GM18498 (cell line): Measurements from ENCODE around the gene FRAS1.
"Not testable (repeated sequence)": the region's sequence is repeated elsewhere in the genome, so short reads cannot be mapped to it uniquely, and the experiment has no call there.

Source experiments
- ATAC-seq: cut with Tn5 transposase; IDR thresholded peaks from one replicate; pipeline ENCODE4 v1.9.1; 2021; ENCODE audit warnings: mild to moderate bottlenecking, moderate library complexity; ENCODE audit not compliant: unreplicated experiment

Gene FRAS1

DNA sequence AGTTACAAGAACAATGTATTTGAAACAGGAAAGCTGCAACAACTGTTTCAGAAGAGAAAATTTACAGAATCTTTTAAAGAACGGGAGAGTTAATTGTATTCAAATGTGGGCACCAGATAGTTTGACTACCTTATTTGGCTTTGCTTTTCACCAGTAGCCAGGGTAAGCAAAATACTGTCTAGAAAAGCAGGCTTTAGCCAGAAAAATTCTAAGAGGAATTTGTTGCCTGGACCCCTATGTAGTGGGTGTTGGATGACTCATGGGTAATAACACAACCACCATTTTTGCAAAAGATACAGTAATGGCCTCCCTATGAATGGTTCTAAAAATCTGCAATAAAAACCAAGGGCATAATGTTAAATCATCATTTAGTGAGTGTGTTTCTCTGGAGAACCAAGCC, 261.0 kb downstream of the FRAS1 start:
- ATAC-seq = no peak

DNA sequence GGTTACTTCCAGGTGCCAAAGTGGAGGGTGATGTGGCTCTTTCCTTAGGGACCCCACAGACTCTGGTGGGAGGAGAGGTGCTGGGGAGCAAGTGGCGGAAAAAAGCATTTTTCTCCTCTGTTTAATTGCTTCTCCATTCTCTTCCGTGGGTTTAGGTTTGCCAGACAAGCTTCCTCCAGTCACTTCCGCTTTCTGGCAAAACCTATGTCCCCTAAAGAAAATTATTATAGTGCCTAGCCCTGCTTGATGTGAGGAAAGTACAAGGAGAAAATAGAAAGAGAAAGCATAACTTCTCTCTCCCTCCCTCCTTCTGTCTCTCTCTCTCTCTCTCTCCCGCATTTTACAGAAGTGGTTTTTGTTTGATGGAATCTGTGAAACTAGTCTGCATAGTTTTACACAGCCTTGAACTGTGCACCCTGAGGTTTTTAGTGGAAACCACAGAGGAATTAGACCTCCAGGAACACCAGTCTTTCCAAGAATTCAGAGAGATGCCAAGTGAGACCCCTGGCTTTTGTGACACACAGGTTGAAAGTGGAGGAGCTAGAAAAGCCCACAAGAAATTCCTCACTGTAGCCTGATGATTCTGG, 263.3 kb downstream of the FRAS1 start:
- no peak for ATAC-seq

DNA sequence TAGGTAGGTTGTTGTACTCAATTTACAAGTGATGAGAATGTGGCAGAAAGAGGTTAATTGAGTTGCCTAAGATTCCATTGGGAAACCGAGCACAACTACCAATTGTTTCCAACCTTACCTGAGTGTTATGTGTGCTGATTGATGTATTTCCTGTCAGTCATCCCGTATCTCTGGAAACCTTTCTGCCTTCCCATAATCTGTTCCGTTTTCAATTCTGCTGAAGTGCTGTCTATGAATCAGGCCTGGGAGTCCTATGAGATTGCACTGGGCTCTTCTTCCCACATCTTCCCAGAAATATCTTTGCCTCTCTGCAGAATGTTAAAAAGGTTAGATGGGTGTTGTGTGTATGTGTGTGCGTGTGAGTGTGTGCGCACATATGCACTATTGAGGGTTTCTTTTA, 264.9 kb downstream of the FRAS1 start:
- no peak for ATAC-seq

DNA sequence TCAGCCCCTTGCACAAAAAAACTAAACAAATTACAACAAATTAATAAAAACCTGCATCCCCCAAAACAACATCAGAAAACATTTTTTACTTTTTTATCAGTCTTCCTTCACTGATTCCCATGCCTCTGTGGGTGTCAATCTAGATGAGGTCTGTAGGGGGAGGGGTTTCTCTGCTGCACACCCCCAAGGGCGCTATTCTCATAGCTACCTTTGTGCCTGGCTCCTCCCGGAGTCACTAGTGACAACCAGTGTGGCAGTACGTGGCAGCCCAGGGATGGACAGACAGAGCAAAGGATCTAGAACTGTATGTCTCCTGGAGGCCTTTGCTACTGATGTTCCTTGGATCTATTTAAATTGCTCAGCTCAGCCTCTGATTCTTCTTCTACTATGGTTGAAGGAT, 266.3 kb downstream of the FRAS1 start:
- no peak for ATAC-seq

DNA sequence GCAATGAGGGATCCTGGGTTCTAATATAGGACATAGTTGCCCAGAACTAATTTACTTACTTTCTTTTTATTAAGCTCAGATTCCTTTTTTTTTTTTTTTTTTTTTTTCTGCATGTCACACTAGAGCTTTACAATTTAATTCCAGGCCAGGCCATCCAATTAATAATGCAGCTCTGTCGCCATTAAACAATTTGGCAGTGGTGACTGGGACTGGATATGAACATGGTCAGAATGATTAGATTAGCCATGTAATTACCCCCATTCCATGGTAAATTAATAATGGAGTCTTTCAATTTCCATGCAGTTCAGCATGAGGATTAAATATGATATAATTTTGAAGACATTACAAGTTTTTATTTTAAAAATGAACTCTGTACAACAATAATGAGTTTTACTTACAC, 267.5 kb downstream of the FRAS1 start:
- ATAC-seq = no peak

DNA sequence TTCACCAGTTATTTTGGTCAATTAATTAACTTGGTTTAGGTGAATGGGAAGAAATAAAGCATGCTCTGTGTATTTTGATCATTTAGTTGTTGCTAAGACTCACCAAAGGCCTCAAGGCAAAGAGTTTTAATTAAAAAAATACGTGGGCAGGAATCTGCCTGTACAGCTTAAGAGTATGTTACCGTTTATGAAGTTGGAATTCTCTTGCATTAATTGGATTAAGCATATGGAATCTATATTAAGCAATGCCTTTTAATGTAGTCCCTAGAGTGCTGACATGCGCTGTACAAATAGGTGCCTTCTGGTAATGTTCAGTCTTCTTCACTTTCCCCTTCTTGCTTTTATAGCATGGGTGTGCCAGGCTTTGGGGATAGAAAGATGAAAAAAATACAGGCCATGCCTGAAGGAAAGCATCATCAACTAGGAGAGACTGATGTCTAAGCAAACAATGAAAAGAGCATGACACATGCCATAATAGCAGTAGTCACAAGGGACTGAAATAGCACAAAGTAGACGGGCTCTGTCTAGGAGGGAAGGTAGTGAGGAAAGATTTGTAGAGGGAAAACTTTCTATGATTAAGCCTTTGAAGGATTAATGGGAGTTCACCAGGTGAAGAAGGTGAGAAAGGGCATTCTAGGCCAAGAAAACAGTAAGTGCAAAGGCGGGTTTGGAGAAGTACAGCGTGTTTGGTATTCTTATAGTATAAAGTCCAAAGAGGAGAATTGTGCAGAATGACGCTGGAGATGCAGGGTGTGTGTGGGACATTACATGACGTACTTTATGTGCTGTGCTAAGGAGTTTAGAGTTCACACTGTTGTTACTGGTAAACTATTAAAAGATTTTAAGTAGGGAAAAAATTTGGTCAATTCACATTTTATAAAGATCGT, 268.4 kb downstream of the FRAS1 start:
- no peak for ATAC-seq

DNA sequence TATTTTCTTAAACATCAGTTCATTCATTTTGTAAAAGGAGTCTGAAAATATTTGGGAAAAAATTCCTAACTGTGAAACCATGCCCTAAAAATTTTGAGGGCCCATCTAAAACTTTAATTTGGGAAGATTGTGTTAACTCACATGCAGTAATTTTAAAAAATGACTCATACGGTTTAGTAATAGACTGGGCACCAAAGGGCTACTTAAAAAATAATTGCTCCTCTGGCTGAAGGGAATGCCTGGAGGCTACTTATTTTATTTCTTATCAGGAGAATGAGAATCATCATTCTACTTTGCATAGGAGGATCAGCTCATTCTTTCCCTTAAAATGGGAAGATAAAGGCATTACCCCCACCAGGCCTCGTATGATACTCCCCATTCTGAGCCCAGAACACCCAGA, 271.5 kb downstream of the FRAS1 start:
- ATAC-seq = not testable (repeated sequence)

DNA sequence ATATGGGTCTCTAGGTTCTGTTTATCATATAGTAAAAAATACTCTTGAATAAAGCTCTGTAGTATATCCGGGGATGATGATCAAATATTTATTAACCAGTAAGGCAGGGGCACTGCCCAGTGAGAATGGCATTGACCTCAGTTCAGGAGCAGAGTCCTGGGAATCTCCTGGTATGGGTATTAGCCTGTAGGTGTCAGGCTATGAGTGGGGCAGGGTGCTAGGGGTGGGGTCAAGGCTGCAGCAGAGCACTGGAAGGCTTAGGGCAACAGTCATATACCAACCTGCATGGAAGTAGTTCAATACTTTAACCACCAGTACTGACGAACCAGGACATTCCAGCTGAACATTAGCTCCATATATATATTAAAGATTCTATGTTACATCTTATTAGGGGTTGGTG, 274.1 kb downstream of the FRAS1 start:
- no peak for ATAC-seq

DNA sequence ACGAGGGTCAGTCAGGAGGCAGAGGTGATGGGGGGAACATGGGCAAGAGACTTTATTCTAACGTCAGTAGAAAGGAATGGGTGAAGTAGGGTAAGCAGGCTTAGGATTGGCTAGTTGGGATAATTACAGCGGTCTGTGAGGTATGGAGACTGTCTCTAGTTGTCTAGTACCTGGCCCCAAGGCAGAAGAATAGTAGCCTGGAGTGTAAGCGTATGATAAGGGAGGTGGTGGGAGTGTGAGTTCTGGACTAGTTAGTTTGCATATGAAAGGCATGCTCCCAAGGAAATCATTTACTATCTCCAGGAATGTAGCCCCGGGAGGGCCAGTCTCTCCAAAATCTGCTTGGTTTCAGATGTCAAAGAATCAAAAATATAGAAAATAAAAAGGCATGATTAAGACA, 274.8 kb downstream of the FRAS1 start:
- no peak for ATAC-seq

DNA sequence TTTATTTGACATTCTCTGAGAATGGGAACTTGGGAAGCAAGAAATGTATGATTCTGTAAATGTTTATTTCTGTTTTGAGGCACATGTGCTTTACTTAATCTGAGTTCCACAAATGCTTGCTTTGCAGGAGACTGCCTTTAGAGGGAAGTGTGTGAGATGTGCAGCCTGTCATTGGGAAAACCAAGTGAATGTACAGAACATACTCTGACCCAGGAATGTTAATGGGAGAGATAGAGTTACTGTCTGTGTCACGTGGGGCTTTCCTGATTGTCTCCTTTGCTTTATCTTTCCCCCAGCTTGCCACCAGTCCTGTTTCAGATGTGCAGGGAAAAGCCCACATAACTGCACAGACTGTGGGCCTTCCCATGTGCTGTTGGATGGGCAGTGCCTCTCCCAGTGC, 275.9 kb downstream of the FRAS1 start:
- no peak for ATAC-seq

DNA sequence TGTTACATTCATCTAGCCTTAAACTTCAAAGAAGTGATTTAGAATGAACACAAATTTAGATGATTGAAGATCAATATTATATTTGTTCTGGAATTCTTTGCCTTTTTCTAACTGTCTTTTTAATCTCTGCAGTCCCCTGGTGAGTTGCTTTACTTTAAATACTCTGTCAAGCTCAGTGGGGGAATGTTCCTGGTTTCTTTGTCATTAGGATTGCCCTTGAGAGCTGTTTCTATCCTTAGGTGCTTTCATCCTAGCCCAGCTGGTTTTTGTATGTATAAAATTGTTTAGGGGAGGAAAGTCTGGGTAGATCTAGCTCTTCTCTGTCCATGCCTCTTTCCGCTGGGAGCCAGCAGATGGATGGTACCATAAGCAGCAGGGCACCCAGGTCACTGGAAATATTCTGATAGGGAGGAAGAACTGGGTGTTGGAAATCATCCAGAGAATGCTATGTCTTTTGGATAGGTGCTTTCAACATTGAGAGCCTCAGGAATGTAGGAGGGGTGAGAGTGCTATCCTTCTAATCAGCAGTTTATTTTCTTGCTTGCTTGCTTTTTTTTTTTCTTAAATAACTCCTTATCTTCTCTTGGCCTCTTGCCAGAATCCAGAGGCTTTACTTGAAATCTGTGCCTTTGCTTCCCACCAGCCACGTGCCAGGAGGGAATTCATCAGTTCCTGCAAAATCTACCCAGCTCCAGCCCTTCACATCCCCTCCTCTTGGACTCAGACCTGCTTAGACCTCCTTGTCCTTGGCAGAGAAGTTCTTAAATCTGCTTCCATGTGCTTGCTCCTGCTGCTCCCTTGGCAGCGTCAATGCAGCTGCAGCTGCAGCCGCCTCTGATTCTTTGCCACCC, 279.2 kb downstream of the FRAS1 start:
- no peak for ATAC-seq

DNA sequence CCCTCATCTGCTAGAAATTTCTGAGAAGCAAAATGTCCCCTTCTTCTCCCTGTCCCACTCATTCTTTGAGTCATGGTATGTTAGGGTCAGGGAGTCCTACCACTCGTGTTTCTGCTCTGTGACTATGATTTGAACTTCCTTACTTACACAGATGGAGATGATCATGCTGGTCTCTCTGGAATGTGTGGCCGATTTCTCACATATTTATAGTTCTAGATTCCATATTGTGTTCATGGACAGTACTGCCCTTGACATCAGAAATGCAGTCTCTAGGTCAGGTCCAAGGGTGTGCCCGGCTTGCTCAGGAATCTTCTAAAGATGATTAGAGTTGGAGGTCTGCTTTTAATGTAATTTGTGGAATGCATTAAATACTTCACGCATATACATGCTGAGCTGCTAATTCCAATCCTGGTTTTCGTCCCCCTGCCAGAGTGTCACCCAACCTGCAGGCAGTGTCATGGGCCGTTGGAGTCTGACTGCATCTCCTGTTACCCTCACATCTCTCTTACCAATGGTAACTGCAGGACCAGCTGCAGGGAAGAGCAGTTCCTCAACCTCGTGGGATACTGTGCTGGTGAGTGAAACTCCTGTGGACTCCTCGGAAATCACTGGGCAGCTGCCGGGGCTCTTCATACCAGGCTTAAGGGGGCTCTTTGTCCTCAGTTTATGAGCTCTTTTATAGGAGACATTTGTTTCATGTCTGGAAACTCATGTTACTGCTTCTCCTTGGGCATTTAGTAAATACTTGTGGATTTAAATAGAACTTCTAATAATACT, 280.3 kb downstream of the FRAS1 start:
- ATAC-seq = no peak

DNA sequence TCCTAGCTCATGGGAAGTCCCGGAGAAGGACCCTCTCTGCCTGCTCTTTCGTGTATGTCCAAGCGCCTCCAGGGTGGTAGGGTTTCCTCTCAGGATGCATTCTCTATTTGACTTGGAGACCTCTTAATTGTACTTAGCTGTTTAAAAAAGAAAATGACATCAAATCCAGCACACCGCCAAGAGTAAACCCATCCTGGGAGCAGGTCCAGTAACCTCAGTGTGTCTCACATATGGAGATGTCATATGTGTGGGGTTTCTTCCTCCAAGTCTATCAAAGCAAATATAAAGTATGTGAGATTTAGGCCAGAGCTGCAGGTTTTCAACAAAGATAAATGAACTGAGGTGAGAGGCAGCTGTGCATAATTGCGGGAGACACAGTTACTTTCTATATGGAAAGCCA, 285.0 kb downstream of the FRAS1 start:
- no peak for ATAC-seq

DNA sequence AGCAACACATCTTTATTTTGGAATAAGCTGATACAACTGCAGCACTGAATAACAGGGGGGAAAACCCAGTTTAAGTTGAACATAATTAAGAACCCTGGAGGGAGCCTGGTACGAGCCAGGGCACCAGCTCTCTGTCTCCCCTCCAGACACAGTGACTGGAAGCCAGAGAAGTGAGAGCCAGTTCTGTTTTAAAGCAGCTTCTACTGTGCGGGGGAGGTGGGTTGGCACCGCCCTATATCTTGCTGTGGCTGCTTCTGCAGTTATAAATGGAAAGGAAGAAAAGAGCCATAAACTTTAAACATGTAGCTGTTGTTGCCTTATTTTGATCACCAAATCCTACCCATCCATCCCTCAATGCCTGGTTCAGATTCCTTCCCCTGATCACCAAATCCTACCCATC, 286.6 kb downstream of the FRAS1 start:
- no peak for ATAC-seq

DNA sequence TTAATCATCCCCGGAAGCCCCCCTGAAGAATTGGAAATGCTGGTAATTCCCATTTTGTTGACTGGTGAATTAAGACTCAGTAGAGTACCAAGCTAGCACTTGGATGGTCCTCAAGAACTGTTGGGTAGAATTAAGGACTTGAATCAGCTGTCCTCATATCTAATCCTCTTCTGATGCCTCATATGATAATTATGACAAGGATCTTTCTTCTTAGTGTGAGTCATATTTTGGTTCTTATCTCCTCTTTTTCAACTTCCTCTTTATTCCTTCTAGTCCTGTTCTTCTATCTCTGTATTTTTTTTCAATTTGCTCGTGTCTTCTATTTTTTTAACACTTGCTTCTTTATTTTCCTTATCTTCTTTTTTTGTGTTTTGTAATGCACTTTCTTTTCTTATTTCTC, 288.1 kb downstream of the FRAS1 start:
- ATAC-seq = no peak

DNA sequence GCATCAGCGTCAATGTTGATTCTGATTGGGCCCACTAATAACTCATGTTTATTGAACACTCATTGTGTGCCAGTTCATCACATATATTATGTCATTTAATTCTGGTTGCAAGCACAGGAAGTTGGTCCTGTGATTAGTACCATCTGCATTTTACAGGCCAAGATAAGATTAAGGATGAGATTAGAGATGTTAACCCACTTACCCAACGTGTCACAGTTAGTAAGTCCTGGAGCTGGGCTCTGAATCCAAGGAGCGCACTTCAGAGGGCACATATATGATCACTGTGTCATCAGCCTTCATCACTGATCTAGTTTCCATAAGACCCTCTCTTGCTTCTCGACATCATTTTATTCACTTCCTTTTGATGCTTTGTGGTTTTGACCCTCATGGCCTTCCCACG, 289.1 kb downstream of the FRAS1 start:
- ATAC-seq = no peak

DNA sequence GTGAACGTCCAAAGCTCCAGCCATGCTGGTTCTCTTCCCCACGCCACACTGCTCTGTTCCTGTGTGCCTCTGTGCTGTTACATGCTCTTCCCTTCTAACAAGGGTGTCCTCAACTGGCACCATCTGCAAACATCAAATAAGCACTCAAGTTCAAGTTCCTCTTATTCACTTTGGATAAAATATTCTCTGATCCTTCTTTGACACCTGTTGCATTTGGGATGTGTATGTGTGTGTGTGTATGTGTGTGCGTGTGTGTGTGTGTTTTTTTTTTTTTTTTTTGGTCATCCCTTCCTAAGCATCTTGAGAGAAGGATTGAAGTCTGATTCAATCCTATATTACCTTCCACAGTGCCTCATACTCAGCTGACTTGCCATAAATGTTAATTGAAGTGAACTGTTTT, 290.4 kb downstream of the FRAS1 start:
- ATAC-seq = no peak

DNA sequence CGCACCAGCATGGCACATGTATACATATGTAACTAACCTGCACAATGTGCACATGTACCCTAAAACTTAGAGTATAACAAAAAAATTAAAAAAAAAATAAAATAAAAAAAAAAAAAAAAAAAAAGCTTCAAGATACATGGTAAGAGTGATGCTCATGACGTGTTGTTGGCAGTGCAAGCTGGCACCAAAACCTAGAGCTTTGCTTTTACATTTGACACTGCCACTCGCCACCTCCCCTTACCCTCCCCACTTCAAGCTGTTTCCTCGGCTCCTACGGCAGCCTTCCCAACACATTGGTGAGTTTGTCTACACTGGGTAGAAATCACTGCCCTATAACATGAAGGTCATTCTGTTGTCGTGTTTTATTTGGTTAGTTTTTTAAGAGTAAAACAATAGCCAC, 296.8 kb downstream of the FRAS1 start:
- no peak for ATAC-seq

DNA sequence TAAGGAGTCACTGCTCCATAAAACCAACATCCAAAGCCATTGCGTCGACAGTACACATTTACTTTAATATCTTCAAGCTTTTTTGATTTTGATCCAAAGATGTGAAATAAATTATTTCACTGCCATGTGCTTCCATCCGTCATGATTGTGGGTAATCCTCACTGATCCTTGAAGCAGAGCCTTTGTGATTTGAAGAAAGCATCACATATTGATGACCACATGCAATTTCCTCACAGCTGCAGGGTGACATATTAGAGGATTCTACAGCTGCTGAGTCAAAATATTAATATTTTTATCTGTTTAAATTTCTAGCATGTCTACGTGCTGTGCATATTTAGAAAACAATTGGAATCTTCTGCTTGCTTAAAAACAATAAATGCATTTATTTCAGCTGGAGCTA, 297.7 kb downstream of the FRAS1 start:
- no peak for ATAC-seq

DNA sequence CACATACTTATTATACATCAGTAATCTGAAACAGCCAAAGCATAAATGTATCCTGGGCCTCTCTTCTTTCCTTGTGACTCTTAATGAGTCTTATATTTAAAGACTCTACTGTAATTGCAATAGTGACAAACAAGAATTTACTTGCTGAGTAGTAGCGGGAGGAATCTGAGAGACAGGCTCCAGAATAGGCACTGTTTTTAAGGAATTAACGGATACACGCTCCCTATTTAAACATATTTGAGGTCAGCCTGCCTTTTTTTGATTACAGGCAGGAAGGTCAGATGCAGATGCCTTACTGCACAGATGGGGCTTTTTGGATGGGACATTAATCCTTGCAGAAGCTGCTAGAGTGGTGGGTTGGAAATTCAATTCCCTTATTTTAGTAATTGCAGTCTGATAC, 298.2 kb downstream of the FRAS1 start:
- no peak for ATAC-seq

DNA sequence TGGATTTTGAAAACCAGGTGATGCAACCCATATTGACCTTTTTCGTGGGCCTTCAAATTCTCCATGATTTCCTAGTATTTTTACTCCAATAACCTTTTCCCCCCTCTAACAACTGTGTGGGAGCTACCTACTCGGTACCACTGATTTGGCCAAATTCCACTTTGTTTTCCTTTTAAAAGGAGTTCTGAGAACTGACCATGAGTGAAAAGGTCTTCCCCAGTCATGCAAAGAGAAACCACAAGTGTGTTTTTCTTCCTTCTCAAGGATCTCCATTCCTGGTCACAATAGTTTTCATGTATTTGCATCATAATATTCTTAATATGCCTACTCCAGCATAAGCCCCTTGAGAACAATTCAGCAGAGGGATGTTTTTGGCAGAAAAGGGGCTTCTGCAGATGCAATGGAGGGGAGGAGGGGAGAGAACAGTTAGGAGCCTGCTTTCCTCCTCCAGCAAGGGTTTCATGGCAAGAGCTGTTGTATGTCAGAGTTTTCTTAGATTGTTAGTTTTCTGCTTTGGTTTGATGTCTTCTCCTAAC, 299.2 kb downstream of the FRAS1 start:
- ATAC-seq = no peak
